HG03045 (cell line): Measurements from ENCODE around the gene KLRD1.
A peak's percentile ranks its signal among the peaks of the same experiment; 100 is the strongest.
"Not testable (repeated sequence)": the region's sequence is repeated elsewhere in the genome, so short reads cannot be mapped to it uniquely, and the experiment has no call there.

ENCODE experiments used
- ATAC-seq: cut with Tn5 transposase; IDR thresholded peaks from one replicate; pipeline ENCODE4 v1.9.1; 2021; ENCODE audit warnings: mild to moderate bottlenecking, moderate library complexity; ENCODE audit not compliant: unreplicated experiment

KLRD1 gene

DNA sequence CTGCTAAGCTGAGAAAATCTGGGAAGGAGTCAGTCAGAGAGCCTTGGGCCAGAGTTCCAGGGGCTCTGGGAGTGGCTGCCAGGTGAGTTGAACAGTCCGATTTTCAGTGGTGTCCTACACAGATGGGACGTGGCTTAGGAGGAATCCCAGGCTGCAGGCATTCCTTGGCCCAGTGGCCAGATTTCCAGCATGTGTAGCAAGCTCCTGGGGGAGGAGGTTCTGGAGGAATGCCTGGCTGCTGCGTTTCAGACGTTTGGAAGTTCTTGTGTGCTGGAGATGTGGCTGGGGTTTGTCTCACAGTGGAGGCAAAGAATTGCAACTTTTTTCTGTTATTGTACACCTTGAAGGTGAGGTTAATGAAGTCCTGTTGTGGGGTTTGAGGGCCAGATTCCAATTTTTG lies 28.5 kb downstream of the KLRD1 start:
- not testable (repeated sequence) for ATAC-seq

DNA sequence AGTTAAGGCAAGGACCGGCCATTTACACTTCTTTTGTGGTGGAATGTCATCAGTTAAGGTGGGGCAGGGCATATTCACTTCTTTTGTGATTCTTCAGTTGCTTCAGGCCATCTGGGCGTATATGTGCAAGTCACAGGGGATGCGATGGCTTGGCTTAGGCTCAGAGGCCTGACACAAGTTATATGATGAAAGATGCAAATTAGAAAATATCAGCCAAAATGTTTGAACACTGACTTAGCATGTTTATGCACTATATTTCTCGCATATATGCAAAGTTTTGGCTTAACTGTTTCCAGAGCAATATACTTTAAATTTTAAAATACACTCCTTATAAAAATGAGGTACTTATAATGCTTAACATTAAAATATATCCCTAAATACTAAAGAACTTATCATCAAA lies 30.8 kb downstream of the KLRD1 start:
- not testable (repeated sequence) for ATAC-seq

DNA sequence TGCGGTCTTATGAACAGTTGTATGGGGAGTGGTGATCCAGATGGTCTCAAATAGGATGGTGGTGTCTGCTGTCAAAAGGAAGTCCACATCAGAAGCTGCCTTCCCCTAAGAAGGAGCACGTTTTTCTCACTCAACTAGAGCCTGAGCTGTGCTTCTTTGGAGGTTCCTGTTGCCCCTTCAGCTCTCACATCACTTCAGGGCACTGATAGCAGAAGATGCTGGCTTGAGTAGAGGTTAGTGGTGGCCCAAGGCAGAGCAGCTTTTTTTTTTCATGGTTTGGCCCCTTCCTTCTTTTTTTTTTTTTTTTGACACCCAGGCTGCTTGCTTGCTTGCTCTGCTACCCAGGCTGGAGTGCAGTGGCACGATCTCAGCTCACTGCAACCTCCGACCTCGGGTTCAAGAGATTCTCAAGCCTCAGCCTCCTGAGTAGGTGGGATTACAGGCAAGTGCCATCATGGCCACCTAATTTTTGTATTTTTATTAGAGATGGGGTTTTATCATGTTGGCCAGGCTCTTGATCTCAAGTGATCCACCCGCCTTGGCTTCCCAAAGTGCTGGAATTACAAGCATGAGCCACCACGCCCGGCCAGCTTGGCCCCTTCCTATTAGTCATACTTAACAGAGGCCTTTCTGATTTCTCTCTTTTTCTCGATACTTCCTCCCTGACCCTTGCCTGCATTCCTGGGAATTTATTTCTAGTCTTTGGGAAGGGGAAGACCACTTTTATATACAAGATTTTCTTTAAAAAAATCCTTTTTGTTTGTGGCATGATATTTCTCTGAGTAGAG lies 31.6 kb downstream of the KLRD1 start:
- no peak for ATAC-seq

DNA sequence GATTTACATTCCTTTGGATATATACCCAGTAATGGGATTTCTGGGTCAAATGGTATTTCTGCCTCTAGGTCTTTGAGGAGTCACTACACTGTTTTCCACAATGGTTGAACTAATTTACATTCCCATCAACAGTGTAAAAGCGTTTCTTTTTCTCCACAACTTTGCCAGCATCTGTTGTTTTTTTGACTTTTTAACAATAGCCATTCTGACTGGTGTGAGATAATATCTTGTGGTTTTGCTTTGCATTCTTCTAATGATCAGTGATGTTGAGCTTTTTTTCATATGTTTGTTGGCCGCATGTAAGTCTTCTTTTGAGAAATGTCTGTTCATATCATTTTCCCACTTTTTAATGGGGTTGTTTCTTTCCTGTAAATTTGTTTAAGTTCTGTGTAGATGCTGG lies 33.3 kb downstream of the KLRD1 start:
- ATAC-seq, result not testable (repeated sequence)

DNA sequence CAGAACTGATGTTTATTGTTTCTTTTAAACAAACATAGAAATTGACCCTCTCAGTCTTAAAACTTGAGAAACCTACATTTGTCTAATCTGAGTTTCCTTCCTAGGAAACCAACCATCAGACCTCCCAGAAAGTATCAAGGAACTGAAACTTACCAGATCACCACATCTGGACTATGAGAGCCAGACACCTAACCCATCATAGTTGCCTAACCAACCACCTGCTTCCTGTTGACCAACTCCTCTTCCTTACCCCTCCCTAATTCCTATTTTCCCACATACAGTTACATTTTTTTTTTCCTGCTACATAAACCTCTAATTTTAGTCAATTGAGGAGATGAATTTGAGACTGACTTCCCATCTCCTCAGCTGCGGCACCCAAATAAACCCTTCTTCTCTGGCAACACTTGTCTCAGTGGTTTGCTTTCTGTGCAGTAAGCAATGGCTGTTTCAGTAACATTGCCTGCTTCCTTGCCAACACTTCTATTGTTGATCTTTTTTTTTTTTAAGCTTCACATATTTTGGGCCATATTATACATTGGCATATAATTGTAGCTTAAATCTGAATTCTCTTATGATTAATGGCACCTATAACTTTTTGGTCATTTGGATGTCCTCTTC lies 34.3 kb downstream of the KLRD1 start:
- no peak for ATAC-seq

DNA sequence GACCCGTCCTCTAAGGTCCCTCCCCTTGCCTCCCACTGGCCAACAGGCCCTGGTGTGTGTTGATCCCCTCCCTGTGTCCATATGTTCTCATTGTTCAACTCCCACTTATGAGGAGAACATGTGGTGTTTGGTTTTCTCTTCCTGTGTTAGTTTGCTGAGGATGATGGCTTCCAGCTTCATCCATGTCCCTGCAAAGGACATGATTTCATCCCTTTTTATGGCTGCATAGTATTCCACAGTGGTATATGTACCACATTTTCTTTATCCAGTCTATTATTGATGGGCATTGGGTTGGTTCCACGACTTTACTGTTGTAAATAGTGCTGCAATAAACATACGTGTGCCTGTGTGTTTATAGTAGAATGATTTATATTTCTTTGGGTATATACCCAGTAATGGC lies 43.8 kb downstream of the KLRD1 start:
- ATAC-seq, result not testable (repeated sequence)

DNA sequence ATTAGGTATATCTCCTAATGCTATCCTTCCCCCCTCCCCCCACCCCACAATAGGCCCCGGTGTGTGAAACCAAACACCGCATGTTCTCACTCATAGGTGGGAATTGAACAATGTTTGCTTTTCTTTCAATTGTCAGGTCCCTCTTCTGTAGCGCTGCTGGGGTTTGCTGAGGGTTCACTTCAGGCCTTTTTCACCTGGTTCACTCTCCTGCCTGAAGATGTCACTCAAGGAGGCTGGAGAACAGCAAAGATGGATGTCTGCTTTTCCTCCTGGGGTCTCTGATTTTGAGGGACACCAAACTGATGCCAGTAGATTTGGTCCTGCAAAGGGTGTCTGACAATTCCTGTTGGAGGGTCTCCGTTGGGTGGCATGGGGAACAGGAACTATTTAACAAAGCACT lies 46.4 kb downstream of the KLRD1 start:
- no peak for ATAC-seq

DNA sequence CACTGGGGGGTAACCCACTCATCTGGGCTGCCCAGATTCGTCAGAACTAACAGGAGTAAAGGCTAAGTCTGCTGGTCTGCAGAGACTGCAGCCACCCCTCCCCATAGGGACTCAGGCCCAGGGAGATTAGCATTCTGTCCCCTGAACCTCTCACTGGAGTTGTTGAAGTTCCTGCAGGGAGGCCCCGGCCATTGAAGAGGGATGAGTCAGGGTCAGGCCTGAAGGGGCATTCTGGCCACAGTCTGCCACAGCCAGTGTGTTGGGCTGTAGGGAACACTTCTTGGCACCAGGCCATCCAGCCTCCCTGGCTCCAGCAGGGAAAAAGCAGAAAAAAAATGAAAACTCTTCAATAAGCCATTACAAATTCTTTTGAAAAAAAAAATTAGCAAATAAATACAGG lies 46.8 kb downstream of the KLRD1 start:
- no peak for ATAC-seq

DNA sequence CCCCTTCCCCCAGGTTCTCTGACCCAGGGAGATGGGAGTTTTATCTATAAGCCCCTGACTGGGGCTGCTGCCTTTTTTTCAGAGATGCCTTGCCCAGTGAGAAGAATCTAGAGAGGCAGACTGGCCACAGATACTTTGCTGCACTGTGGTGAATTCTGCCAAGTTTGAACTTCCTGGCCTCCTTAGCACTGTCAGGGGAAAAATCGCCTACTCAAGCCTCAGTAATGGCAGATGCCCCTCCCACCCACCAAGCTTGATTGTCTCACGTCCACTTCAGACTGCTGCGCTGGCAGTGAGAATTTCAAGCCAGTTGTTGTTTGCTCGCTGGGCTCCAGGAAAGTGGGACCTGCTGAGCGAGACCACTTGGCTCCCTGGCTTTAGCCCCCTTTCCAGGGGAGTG lies 50.5 kb downstream of the KLRD1 start:
- ATAC-seq, result no peak

DNA sequence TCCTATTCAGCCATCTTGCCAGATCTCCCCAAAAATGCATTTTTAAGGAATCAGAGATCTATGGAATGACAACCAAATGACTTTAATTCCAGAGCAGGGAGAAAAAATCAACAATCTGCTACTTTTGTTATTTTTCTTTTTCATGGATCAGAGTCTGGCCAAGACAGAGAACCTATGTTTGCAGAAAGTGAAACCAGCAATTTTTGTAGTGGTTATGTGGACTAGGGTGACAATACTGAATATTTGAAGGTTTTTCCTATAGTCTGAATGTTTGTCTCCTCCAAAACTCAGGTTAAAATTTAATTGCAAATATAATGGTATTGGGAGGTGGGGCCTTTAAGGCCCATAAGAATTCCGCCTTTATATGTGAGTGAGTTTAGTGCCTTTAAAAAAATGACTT lies 51.3 kb downstream of the KLRD1 start:
- no peak for ATAC-seq

DNA sequence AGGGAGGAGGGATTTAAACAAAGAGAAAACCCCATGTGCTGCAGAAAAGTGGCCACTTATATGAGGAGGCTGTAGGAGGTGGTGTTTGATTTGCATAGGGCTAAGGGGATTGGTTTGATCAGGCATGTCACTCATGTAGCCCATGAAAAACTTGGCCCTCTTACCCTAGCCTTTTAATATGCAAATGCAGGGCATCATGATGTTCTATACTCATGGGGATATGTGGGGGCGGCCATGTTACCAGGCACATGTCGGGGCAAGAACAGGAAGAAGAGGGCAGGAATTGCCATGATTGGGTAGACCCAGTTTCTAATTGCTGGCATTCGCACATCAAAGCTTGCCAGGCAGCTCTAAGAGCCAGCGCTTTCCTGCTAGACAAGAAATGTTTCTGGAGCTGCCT lies 53.4 kb downstream of the KLRD1 start:
- no peak for ATAC-seq

DNA sequence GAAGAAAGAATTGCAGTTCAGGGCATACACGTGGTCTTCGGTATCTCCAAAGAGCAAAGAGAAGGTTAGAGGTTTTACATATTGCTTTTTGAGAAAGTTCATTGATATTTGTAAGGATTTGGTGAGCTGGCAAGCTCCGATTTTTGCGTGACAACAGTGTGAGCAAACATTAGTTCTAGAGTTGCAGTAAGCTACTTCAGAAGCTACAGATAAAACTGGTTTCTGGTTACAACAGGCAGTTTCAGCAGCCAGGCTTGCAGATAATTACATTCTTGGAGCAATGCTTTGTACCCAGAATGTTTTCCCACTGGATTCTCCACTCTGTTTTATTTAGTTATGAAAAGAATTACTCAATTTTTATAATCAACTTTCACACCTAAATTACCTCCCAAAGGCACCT lies 54.0 kb downstream of the KLRD1 start:
- ATAC-seq, result no peak

DNA sequence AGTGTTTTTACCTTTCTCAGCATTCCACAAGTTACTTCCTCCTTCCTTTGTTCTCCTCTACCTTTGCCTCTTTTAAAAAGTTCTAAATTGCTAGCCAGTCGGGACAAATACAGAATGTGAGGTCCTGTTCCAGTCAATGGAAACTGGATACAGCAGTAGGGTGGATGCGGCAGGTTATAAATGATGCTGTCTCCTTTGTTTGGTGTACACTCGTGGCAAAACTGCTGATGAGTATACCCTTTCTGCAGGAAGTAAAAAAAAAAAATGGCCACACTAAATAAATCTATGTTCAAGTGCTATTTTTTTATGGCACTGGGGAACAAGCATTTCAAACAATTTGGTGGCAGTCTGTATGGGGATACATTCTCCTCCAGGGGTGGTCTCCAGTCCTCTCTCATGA lies 54.7 kb downstream of the KLRD1 start:
- no peak for ATAC-seq

DNA sequence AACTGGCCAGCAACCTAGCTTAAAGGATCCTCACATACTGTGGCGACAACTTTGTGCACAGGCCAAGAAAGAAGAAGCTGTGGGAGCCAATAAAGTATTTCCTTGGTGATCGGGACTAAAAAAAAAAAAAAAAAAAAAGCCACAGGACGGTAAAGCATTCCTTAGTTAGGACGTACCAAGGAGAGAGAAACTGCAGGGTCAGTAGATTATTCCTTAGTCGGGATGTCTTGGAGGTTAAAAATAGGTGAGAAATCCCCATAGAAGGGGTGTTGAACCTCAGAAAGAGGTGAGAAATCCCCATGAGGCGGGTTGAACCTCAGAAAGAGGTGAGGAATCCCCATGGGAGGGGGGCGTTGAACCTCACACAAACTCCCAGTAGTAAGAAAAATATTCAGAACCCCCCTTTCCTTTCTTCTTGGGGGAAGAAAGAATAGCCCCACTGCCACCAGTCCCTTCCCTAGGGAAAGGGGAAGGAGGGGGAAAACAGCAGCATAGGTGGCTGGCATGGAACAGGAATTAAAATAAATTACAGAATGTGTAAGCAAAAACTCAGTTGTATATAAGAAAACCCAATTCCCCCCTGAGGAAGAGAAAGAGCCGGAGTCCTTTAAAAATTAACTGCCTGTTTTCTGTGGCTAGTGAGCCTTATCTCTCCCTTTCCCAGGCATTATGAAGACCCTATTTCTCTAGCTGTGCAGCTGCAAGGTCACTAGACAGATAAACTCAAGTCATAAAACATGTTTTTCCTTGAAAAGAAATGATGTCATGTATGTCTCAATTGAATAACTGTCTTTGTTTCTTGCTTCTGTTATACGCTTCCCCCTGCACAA lies 55.4 kb downstream of the KLRD1 start:
- no peak for ATAC-seq

DNA sequence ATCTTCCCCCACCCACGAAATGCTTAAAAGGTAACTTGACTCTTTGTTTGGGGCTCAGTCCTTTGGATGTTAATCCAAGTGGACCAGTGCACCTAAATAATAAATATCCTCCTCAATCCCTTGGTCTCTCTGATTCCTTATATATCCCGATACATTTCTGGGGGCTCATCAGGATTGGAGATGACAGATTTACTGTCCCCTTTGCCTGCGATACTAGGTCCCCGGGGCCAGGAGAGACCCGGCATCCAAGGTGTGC lies 55.9 kb downstream of the KLRD1 start:
- ATAC-seq, result no peak

DNA sequence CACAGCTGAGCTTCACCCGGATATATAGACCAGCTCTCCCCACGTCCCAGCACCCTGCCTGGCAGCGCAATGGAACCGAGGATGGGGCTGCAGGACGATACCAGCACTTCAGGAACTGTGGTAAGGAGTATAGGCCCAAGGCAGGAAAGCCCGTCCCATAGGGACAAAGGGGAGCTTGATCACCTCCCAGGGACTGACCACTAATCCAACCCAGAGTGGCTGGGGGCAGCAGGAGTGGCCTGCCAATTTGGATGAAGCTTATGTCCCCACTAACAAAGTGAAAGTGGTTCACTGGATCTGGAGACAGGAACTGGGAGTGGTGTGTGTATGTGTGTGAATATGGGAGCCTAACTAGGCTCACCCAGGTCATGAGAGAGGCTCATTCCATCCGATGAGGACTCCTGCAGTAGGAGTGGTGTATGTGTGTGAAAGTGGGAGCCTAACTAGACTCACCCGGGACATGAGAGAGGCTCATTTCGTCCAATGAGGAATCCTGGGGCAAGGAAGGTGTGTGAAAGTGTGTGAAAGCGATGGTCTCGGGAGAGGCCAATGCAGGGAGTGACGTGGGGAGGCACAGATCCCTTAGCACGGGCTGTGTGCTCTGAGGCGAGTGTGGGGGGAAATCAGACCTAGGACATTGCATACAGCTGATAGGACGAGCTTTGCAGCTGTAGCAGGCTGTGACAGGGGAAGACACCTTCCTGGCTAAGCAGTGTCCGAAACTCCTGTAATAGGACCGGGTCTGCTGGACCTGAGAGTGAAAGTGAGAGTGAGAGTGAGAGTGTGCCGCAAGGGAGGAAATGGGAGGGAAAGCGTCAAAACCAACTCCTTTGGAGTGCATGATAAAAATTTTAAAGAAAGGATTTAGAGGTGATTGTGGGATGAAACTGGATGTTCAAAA lies 56.5 kb downstream of the KLRD1 start:
- peak; percentile 72 for ATAC-seq

DNA sequence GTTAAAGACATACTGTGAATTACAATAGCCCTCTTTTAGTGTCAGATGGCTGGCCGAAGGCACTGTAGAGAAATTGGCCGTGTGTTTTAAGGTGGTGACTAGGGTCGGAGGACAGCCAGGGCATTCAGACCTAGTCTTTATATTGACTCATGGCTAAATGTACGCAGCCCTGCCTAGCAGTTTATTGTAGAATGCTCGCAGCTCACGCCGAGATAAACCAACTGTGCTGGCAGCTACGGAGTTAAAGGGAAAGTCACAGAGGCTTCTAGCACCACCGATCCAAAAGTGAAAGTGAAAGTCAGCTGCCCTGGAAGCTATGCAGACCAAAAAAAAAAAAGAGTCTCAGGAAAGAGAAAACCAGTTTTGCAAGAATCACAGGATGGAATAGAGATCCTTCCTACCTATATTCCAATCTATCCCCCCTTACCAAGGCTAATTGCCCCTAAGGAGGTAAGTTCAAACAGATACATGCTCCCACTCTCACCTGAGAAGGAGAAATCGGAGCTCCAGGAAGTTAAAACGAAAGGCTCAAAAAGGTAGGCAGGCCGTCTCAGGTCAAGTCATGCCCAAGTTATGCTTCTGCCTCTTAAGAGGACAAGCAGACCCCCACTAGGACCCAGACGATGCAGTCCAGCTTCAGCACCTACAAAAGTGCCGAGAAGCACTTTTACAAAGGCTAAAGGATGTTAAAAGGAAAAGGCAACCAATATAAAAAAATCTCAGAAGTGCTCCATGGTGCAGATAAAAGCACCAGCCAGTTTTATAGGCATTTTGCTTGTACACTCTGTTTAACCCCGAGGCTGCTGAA lies 57.3 kb downstream of the KLRD1 start:
- ATAC-seq, result peak; percentile 58

DNA sequence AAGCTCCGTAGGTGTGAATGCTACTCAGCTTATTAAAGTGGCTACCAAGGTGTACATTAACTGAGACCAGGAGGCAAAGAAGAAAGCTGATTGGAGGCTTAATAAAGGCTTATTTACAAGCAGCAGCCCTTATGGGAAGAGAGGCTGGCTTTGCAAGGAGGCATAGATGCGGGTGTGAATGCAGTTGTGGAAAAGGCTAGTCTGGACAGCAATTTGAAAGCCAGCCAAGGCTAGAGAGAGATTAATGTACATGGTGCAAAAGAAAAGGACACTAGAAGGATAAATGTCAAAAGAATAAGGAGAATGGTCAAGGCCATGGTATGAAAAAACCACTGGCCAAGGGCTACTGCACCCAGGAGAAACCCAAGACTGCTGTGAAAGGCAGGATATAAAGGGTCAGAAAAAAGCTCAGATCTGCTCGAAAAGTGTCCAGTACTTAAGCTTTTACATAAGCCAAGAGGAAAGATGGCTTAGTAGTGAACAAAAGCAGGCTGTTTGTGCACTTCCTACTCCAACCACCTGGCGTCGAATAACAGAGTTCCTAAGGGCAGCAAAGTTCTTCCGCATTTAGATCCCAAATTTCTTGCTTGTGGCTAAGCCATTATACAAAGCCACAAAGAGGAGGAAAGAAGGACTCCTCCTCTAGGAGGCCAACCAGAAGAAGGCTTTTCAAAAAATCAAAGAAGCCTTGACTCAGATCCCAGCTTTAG lies 58.2 kb downstream of the KLRD1 start:
- no peak for ATAC-seq

DNA sequence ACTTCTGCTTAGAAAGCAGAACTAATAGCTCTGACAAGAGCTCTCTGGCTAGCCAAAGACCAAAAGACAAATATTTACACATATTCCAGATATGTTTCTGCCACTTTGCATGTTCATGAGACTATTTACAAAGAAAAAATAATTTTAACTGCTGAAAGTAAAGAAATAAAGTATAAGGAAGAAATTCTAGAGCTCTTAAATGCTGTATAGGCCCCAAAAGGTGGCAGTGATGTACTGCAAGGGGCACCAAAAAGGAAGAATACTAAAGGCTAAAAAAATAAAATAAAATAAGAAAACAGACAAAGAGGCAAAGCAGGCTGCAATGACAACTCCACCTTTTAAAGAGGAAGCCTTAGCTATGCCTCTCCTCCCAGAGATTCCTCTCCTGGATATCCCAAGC lies 59.2 kb downstream of the KLRD1 start:
- no peak for ATAC-seq

DNA sequence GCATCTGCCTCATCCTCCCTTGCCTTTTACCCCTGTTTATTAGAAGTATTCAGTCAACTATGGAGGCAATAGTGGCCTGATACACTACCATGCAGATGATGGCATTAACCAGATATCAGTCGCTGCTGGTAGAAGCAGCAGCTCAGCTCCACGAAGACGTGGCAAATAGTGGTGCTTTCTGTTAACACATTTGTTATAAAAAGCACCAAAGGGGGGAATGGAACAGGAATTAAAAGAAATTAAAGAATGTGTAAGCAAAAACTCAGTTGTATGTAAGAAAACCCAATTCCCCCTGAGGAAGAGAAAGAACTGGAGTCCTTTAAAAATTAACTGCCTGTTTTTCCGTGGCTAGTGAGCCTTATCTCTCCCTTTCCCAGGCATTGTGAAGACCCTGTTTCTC lies 60.0 kb downstream of the KLRD1 start:
- ATAC-seq, result not testable (repeated sequence)
